HEK293 (cell line): ENCODE measurements around the gene GPR37.

ENCODE experiments used
- BCL11A ChIP-seq: fragments of 450-650 bp; formaldehyde crosslinking; IDR thresholded peaks from 2 replicates; pipeline ENCODE4 v1.5.1; 2016; ENCODE audit warnings: low read depth, missing biosample characterization, missing genetic modification characterization
- ELK4 ChIP-seq: IDR thresholded peaks from 2 replicates; pipeline ENCODE4 v1.6.1; 2011; ENCODE audit warnings: mild to moderate bottlenecking, low read depth, low read length, borderline replicate concordance
- FEZF1 ChIP-seq: fragments of 450-650 bp; formaldehyde crosslinking; IDR thresholded peaks from 2 replicates; pipeline ENCODE4 v1.5.1; 2016; ENCODE audit warnings: missing biosample characterization, missing genetic modification characterization
- HIC1 ChIP-seq: fragments of 450-650 bp; formaldehyde crosslinking; IDR thresholded peaks from 2 replicates; pipeline ENCODE4 v1.5.1; 2016; ENCODE audit warnings: missing biosample characterization, missing genetic modification characterization
- IKZF3 ChIP-seq: fragments of 450-650 bp; IDR thresholded peaks from 2 replicates; pipeline ENCODE4 v1.5.0; 2018; ENCODE audit warnings: missing biosample characterization, mild to moderate bottlenecking, missing genetic modification characterization, moderate library complexity
- KLF10 ChIP-seq: fragments of 450-650 bp; IDR thresholded peaks from 2 replicates; pipeline ENCODE4 v1.5.1; 2018; ENCODE audit warnings: missing biosample characterization, mild to moderate bottlenecking, missing genetic modification characterization
- KLF8 ChIP-seq: fragments of 450-650 bp; formaldehyde crosslinking; IDR thresholded peaks from 2 replicates; pipeline ENCODE4 v1.5.1; 2016; ENCODE audit warnings: missing biosample characterization, missing genetic modification characterization
- OSR2 ChIP-seq: fragments of 450-650 bp; formaldehyde crosslinking; IDR thresholded peaks from 2 replicates; pipeline ENCODE4 v1.5.1; 2016; ENCODE audit warnings: missing biosample characterization, missing genetic modification characterization
- SCRT1 ChIP-seq: fragments of 450-650 bp; formaldehyde crosslinking; IDR thresholded peaks from 2 replicates; pipeline ENCODE4 v1.5.1; 2016; ENCODE audit warnings: missing biosample characterization, missing genetic modification characterization, borderline replicate concordance
- TCF7L2 ChIP-seq: IDR thresholded peaks from 2 replicates; pipeline ENCODE4 v1.6.1; 2011; ENCODE audit warnings: low read depth, mild to moderate bottlenecking, inconsistent platforms, low read length, moderate library complexity, borderline replicate concordance
- ZBTB44 ChIP-seq: fragments of 450-650 bp; IDR thresholded peaks from 2 replicates; pipeline ENCODE4 v1.5.1; 2018; ENCODE audit warnings: missing biosample characterization, mild to moderate bottlenecking, missing genetic modification characterization
- ZNF140 ChIP-seq: fragments of 450-650 bp; formaldehyde crosslinking; IDR thresholded peaks from 2 replicates; pipeline ENCODE4 v1.5.1; 2016; ENCODE audit warnings: missing biosample characterization, missing genetic modification characterization
- ZNF350 ChIP-seq: fragments of 450-650 bp; formaldehyde crosslinking; IDR thresholded peaks from 2 replicates; pipeline ENCODE4 v1.5.0; 2017; ENCODE audit warnings: missing biosample characterization, mild to moderate bottlenecking, missing genetic modification characterization
- ZNF366 ChIP-seq: fragments of 450-650 bp; formaldehyde crosslinking; conservative IDR thresholded peaks from 2 replicates; pipeline ENCODE4 v1.5.1; 2016; ENCODE audit warnings: missing biosample characterization, missing genetic modification characterization
- ZNF391 ChIP-seq: fragments of 450-650 bp; formaldehyde crosslinking; IDR thresholded peaks from 2 replicates; pipeline ENCODE4 v1.5.1; 2016; ENCODE audit warnings: low read depth, missing biosample characterization, missing genetic modification characterization, borderline replicate concordance
- ZNF394 ChIP-seq: fragments of 450-650 bp; formaldehyde crosslinking; IDR thresholded peaks from 2 replicates; pipeline ENCODE4 v1.5.1; 2016; ENCODE audit warnings: missing biosample characterization, missing genetic modification characterization, mild to moderate bottlenecking, moderate library complexity, borderline replicate concordance
- ZNF426 ChIP-seq: fragments of 450-650 bp; formaldehyde crosslinking; IDR thresholded peaks from 2 replicates; pipeline ENCODE4 v1.5.1; 2017; ENCODE audit warnings: missing biosample characterization, missing genetic modification characterization, mild to moderate bottlenecking, inconsistent platforms, moderate library complexity
- ZNF510 ChIP-seq: fragments of 450-650 bp; formaldehyde crosslinking; IDR thresholded peaks from 2 replicates; pipeline ENCODE4 v1.5.1; 2018; ENCODE audit warnings: mild to moderate bottlenecking, missing genetic modification characterization, missing biosample characterization; ENCODE audit not compliant: insufficient replicate concordance
- ZNF585B ChIP-seq: fragments of 450-650 bp; formaldehyde crosslinking; IDR thresholded peaks from 2 replicates; pipeline ENCODE4 v1.5.1; 2016; ENCODE audit warnings: missing biosample characterization, missing genetic modification characterization
- ZNF629 ChIP-seq: fragments of 450-650 bp; formaldehyde crosslinking; IDR thresholded peaks from 2 replicates; pipeline ENCODE4 v1.5.1; 2017; ENCODE audit warnings: missing biosample characterization, missing genetic modification characterization
- ZNF701 ChIP-seq: fragments of 450-650 bp; formaldehyde crosslinking; IDR thresholded peaks from 2 replicates; pipeline ENCODE4 v1.5.1; 2016; ENCODE audit warnings: missing biosample characterization, missing genetic modification characterization
- ZNF76 ChIP-seq: fragments of 450-650 bp; formaldehyde crosslinking; IDR thresholded peaks from 2 replicates; pipeline ENCODE4; 2016; ENCODE audit warnings: low read depth, missing biosample characterization, missing genetic modification characterization, borderline replicate concordance
- ZXDB ChIP-seq: fragments of 450-650 bp; formaldehyde crosslinking; IDR thresholded peaks from 2 replicates; pipeline ENCODE4 v1.5.1; 2016; ENCODE audit warnings: missing biosample characterization, missing genetic modification characterization
- TF ChIP-seq, protein P1 (sequence below): fragments of 450-650 bp; formaldehyde crosslinking; IDR thresholded peaks from 2 replicates; pipeline ENCODE4 v1.5.1; 2016; ENCODE audit warnings: missing biosample characterization, missing genetic modification characterization
- TF ChIP-seq, protein P2 (sequence below): fragments of 450-650 bp; formaldehyde crosslinking; IDR thresholded peaks from 2 replicates; pipeline ENCODE4 v1.5.1; 2016; ENCODE audit warnings: missing biosample characterization, missing genetic modification characterization

The GPR37 gene

DNA sequence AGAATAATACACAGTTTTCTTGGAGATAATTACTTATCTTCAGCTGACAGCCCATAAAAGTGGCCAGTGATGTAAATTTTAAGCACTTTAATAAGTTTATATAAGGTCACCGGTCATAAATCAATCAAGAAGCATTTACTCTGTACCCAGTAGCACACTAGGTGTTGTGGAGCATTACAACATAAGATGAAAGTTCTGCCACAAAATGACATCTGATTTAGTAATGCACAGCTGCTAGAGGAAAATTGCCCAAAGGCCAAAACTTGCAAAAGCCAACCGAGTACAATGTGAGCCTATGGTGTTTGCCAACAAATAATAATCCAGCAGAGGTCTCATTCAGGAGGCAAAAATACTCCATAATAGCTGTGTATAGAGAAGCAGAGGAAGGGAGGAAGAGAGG is 63.6 kb downstream of the GPR37 start (continued):
- peak; percentile 80 for TF ChIP-seq ZBTB44
- no peak for TF ChIP-seq BCL11A (tag by site-specific recombination)
- TF ChIP-seq ZNF350 (tag by site-specific recombination) = no peak
- no peak for TF ChIP-seq SCRT1 (tag by site-specific recombination)
- TF ChIP-seq ZNF366 = peak; percentile 65; the same call in 1 of the 2 replicates
- TF ChIP-seq ZNF426 (tag by site-specific recombination) = no peak
- TF ChIP-seq, protein P1, sequence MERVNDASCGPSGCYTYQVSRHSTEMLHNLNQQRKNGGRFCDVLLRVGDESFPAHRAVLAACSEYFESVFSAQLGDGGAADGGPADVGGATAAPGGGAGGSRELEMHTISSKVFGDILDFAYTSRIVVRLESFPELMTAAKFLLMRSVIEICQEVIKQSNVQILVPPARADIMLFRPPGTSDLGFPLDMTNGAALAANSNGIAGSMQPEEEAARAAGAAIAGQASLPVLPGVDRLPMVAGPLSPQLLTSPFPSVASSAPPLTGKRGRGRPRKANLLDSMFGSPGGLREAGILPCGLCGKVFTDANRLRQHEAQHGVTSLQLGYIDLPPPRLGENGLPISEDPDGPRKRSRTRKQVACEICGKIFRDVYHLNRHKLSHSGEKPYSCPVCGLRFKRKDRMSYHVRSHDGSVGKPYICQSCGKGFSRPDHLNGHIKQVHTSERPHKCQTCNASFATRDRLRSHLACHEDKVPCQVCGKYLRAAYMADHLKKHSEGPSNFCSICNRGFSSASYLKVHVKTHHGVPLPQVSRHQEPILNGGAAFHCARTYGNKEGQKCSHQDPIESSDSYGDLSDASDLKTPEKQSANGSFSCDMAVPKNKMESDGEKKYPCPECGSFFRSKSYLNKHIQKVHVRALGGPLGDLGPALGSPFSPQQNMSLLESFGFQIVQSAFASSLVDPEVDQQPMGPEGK = no peak
- no peak for TF ChIP-seq ELK4
- TF ChIP-seq ZNF510 (tag by site-specific recombination) = no peak
- TF ChIP-seq FEZF1 (tag by site-specific recombination) = peak; percentile 95
- TF ChIP-seq ZNF76 (tag by site-specific recombination) = no peak
- TF ChIP-seq, protein P2, sequence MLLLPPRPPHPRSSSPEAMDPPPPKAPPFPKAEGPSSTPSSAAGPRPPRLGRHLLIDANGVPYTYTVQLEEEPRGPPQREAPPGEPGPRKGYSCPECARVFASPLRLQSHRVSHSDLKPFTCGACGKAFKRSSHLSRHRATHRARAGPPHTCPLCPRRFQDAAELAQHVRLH (tag by site-specific recombination) = 0 out of 2 replicates have a peak, but pooled peaks have one; percentile 34
- TF ChIP-seq HIC1 (tag by site-specific recombination) = 0 out of 2 replicates have a peak, but pooled peaks have one; percentile 21
- TF ChIP-seq TCF7L2 = peak; percentile 58; the same call in 1 of the 2 replicates
- no peak for TF ChIP-seq ZNF391 (tag by site-specific recombination)
- peak; percentile 37; the same call in 1 of the 2 replicates for TF ChIP-seq KLF10 (tag by site-specific recombination)
- peak; percentile 42; the same call in 1 of the 2 replicates for TF ChIP-seq IKZF3 (tag by site-specific recombination)
- TF ChIP-seq ZNF701 (tag by site-specific recombination) = no peak
- no peak for TF ChIP-seq ZNF585B (tag by site-specific recombination)
- no peak for TF ChIP-seq ZNF140 (tag by site-specific recombination)
- TF ChIP-seq KLF8 (tag by site-specific recombination) = 0 out of 2 replicates have a peak, but pooled peaks have one; percentile 41
- TF ChIP-seq ZXDB (tag by site-specific recombination) = peak; percentile 14; the same call in 1 of the 2 replicates
- TF ChIP-seq OSR2 (tag by site-specific recombination) = peak; percentile 84
- 0 out of 2 replicates have a peak, but pooled peaks have one; percentile 16 for TF ChIP-seq ZNF394 (tag by site-specific recombination)
- peak; percentile 75 for TF ChIP-seq ZNF629 (tag by site-specific recombination)
